ENCODE measurements around the gene ELF1.

DNA sequence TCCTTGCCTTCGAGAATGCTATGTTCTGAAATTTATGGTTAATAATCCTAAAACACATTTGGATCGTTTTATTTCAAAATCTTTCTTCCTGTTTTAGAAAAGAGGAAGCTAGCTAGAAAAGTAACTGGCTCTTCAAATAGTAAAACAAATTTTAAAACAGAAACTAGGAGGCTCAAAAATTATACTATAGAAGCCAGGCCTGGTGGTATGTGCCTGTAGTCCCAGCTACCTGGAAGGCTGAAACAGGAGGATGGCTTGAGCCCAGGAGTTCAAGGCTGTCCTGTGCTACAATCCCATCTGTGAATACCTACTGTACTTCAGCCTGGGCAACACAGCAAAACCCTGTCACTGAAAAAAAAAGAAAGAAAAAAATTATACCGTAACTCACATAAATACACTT, 57.9 kb downstream of the ELF1 start:
- TF ChIP-seq CTCF (IDR thresholded peaks at IDR 0.05) (no peak), POLR2A (IDR thresholded peaks at IDR 0.05) (no peak), EP300 (IDR thresholded peaks at IDR 0.05) (no peak)

Data from tibial nerve (tissue), 4 donors.